HG03575 (cell line): ENCODE measurements around the gene BCL7B.
"Not testable (repeated sequence)": the region's sequence is repeated elsewhere in the genome, so short reads cannot be mapped to it uniquely, and the experiment has no call there.

Source experiments
- ATAC-seq: cut with Tn5 transposase; IDR thresholded peaks from one replicate; pipeline ENCODE4 v1.9.1; 2021; ENCODE audit not compliant: unreplicated experiment, insufficient number of reproducible peaks, low FRiP score; ENCODE audit errors: extremely low read depth

BCL7B gene

GRCh38 chr7:73573791-73574190, 16.3 kb upstream of the BCL7B start:
- no peak for ATAC-seq

GRCh38 chr7:73573276-73573675, 15.8 kb upstream of the BCL7B start:
- no peak for ATAC-seq

GRCh38 chr7:73572767-73573186, 15.3 kb upstream of the BCL7B start:
- ATAC-seq, result no peak

GRCh38 chr7:73570977-73571376, 13.5 kb upstream of the BCL7B start:
- no peak for ATAC-seq

- no peak for ATAC-seq
Measured at GRCh38 chr7:73570521-73570920, 13.0 kb upstream of the BCL7B start.

GRCh38 chr7:73569042-73569608, 11.6 kb upstream of the BCL7B start:
- no peak for ATAC-seq

GRCh38 chr7:73567846-73568685, 10.6 kb upstream of the BCL7B start:
- no peak for ATAC-seq

- ATAC-seq, result no peak
Measured at GRCh38 chr7:73567140-73567539, 9.7 kb upstream of the BCL7B start.

- not testable (repeated sequence) for ATAC-seq
Measured at GRCh38 chr7:73566431-73566830, 8.9 kb upstream of the BCL7B start.

GRCh38 chr7:73565675-73566340, 8.3 kb upstream of the BCL7B start:
- ATAC-seq, result no peak

GRCh38 chr7:73560109-73560835, 2.8 kb upstream of the BCL7B start:
- ATAC-seq, result no peak

GRCh38 chr7:73557108-73557396, 438 bp downstream of the BCL7B start:
- ATAC-seq, result no peak

GRCh38 chr7:73556208-73557107, 1.0 kb downstream of the BCL7B start:
- no peak for ATAC-seq

- no peak for ATAC-seq
Measured at GRCh38 chr7:73555411-73555982, 2.0 kb downstream of the BCL7B start.

GRCh38 chr7:73550093-73550492, 7.4 kb downstream of the BCL7B start:
- not testable (repeated sequence) for ATAC-seq

- no peak for ATAC-seq
Measured at GRCh38 chr7:73549176-73549575, 8.3 kb downstream of the BCL7B start.

GRCh38 chr7:73547841-73548240, 9.6 kb downstream of the BCL7B start:
- ATAC-seq, result no peak

- no peak for ATAC-seq
Measured at GRCh38 chr7:73544678-73545077, 12.8 kb downstream of the BCL7B start.
